Gastroesophageal sphincter (tissue), 4 donors: Measurements from ENCODE around the gene FRMPD4. TPM values are rescaled to one million over a fixed set of nuclear protein-coding genes. Genes with fewer than 3 reads are reported as not detected.

ENCODE experiments used
- ATAC-seq: fragments of 150-250 bp; one replicate; pipeline ENCODE4 v1.9.1; 2016; ENCODE audit warnings: mild to moderate bottlenecking, moderate library complexity
- H3K27ac ChIP-seq, 4 donors: fragments of 200-600 bp; sonication (generic) in 3 of 4; 1 replicate in 3 of 4; 2 replicates in 1 of 4; pipeline ENCODE4 v1.5.1; 2016 to 2019
- H3K27me3 ChIP-seq: fragments of 200-600 bp; sonication (generic); one replicate; pipeline ENCODE4 v1.5.1; 2019
- H3K36me3 ChIP-seq, 2 donors: fragments of 200-600 bp; sonication (generic); one replicate each; pipeline ENCODE4 v1.5.1; 2019; ENCODE audit warnings: control low read depth in 1 of 2
- H3K4me1 ChIP-seq, 3 donors: fragments of 200-600 bp; sonication (generic); 1 replicate in 2 of 3; 2 replicates in 1 of 3; pipeline ENCODE4 v1.5.1; 2016 to 2019; ENCODE audit warnings: control low read depth in 2 of 3
- H3K4me3 ChIP-seq, 2 donors: fragments of 200-600 bp; sonication (generic); one replicate each; pipeline ENCODE4 v1.5.1; 2019; ENCODE audit warnings: mild to moderate bottlenecking in 1 of 2, moderate library complexity in 1 of 2
- H3K9me3 ChIP-seq, 3 donors: fragments of 200-600 bp; sonication (generic); one replicate each; pipeline ENCODE4 v1.5.1; 2017 to 2019; ENCODE audit warnings: control low read depth in 2 of 3
- EP300 ChIP-seq: sonication (generic); formaldehyde crosslinking; IDR thresholded peaks from one replicate; pipeline ENCODE4 v1.6.1; 2017; ENCODE audit warnings: antibody characterized with exemption, mild to moderate bottlenecking
- POLR2A ChIP-seq, 2 donors: fragments of 450-650 bp; IDR thresholded peaks; one replicate each; pipeline ENCODE4 v1.6.1; 2017; ENCODE audit warnings: antibody characterized with exemption in 2 of 2, mild to moderate bottlenecking in 2 of 2, moderate library complexity in 1 of 2
- POLR2AphosphoS5 ChIP-seq: sonication (generic); formaldehyde crosslinking; IDR thresholded peaks from one replicate; pipeline ENCODE4 v1.6.1; 2017; ENCODE audit warnings: antibody characterized with exemption
- WGBS, 2 donors: methylation state at CpG; one replicate each; pipeline ENCODE4 v1.1.5; 2018; ENCODE audit warnings: low coverage in 1 of 2; 5-methylcytosine and 5-hydroxymethylcytosine counted together
- total RNA-seq, 4 donors: library from RNA; depleted of rRNA; stranded (reverse); fragments of >200 nt; gene quantifications; one replicate each; pipeline ENCODE4 v1.1.0, GENCODE V29; 2016
- TF ChIP-seq, protein P1 (sequence below), 4 experiments: fragments of 200-600 bp in 2 of 4; fragments of 450-650 bp in 2 of 4; sonication (generic) in 1 of 4; IDR thresholded peaks; one replicate each; pipeline ENCODE4 v1.5.1; 2017 to 2019; ENCODE audit warnings: antibody characterized with exemption in 4 of 4, mild to moderate bottlenecking in 2 of 4, moderate library complexity in 2 of 4

FRMPD4 gene
- total RNA-seq, 4 donors from 2014 or later, result 0.31 to 2.1 (median 1.3) TPM; not detected in 1

DNA sequence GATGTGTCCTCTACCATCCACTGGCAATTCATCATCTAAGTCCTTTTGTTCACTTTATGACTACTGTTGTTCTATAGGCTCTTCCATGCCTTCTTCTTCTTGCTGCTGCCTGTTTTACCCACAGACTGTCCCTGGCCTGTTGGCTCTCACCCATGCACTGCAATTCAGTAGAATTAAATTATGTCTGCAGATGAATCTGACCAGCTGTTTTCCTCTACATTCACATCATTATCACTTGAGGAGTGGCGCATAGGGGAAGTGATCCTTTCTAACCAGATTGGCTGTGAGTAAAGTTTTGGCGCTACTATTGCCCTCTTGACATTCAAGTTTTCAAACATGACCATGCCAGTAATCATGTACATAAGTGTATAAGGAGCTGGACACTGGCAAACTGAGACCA lies 91.7 kb downstream of the FRMPD4 start:
- WGBS, 2 donors, result 90 to 100% methylated on average over 2 of the region's 2 CpGs
- Histone ChIP-seq H3K36me3 (no peaks in the 10 kb centered on the region), H3K4me1 (no peaks in the 10 kb centered on the region), H3K27me3 (no peaks in the 10 kb centered on the region), H3K27ac (no peak overlapping the region), H3K4me3 (no peak overlapping the region), H3K9me3 (no peaks in the 10 kb centered on the region)
- ATAC-seq, result no peak
- TF ChIP-seq POLR2A (IDR thresholded peaks at IDR 0.05) (no peak), POLR2AphosphoS5 (no peak), EP300 (no peak)
- TF ChIP-seq, protein P1, sequence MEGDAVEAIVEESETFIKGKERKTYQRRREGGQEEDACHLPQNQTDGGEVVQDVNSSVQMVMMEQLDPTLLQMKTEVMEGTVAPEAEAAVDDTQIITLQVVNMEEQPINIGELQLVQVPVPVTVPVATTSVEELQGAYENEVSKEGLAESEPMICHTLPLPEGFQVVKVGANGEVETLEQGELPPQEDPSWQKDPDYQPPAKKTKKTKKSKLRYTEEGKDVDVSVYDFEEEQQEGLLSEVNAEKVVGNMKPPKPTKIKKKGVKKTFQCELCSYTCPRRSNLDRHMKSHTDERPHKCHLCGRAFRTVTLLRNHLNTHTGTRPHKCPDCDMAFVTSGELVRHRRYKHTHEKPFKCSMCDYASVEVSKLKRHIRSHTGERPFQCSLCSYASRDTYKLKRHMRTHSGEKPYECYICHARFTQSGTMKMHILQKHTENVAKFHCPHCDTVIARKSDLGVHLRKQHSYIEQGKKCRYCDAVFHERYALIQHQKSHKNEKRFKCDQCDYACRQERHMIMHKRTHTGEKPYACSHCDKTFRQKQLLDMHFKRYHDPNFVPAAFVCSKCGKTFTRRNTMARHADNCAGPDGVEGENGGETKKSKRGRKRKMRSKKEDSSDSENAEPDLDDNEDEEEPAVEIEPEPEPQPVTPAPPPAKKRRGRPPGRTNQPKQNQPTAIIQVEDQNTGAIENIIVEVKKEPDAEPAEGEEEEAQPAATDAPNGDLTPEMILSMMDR (IDR thresholded peaks at IDR 0.05), result no peak

DNA sequence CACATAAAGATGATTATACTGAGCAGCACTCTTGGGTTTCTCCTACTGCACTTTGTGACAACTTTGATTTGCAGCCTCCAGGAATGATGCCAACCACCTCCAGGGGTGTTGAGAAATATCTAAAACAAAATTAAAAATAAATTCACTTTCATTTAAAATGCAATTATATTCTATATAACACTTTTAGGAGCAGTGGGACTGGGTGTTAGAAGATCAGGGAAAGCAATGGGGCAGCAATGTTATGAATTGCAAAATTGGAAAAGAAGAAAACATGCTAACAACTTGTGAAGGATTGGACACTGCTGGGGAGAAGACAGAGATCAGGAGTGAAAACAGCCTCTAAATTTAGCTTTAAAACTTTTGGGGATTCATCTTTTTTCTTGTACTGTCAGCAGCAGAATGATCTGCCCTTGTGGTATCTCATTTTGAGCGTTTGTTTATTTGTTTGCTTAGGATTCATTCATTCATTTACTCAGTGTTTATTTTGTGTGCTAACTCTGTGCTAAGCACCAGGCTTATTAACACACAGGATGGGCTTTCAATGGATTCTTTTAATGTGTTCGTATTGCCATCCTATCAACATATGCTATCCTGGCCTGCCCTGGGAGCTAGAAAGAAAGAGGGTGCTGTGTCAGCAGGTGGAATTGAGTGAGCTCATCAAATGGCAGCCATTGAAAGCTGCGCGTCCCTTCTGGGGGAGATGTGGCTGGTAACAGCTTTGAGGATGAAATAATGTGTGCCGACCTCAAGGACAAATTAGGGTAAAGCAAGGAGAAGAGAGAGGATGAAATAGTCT lies 96.5 kb downstream of the FRMPD4 start:
- Histone ChIP-seq H3K27me3 (no peaks in the 10 kb centered on the region), H3K36me3 (no peaks in the 10 kb centered on the region), H3K9me3 (no peaks in the 10 kb centered on the region), H3K4me3 (no peak overlapping the region), H3K4me1 (no peaks in the 10 kb centered on the region), H3K27ac (no peak overlapping the region)
- TF ChIP-seq, protein P1 (IDR thresholded peaks at IDR 0.05), result no peak
- no peak for TF ChIP-seq POLR2AphosphoS5
- TF ChIP-seq POLR2A (IDR thresholded peaks at IDR 0.05), result no peak
- TF ChIP-seq EP300, result no peak
- WGBS, 2 donors, result 40 to 59% methylated on average over 1 to 3 of the region's 5 CpGs
- no peak for ATAC-seq

DNA sequence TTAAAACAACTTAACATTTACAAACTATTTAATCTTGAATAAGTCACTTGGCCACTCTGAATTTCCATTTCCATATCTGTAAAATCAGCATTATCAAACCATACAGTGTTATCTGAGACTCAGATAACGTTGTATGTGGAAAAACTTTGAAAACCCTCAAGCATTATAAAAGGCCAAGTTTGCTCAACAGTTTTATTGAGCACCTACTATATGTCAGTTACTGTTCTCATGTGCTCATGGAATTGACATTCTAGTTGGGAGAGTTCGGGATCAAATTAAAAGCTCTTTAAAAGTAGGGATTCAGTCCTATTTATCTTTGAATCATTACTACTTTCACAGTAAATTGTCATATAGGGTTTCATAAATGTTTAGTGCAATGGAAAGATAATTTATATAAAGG lies 97.9 kb downstream of the FRMPD4 start:
- TF ChIP-seq POLR2AphosphoS5 (no peak), POLR2A (IDR thresholded peaks at IDR 0.05) (no peak)
- Histone ChIP-seq H3K4me3 (no peak overlapping the region), H3K36me3 (no peaks in the 10 kb centered on the region), H3K27ac (no peak overlapping the region), H3K9me3 (no peaks in the 10 kb centered on the region), H3K4me1 (no peaks in the 10 kb centered on the region), H3K27me3 (no peaks in the 10 kb centered on the region)
- 60 to 100% methylated on average over 2 of the region's 2 CpGs for WGBS, 2 donors
- ATAC-seq, result no peak

DNA sequence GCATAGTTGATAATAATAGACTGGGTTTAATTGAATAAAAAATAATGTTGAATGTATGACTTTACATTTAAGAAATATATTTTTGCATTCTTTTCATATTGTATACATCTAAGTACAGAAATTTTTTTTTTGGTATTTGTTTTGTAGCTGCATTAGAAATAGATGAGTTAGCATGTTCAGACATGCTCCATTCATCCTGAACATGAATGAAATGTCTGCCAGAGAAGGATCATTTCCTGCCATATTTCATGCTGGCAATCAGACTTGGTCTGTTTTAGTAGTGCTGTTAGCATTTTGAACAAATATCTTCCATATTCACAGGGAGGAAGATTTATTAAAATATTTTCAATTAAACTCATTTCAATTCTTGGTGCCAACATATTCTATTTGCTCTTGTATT lies 98.9 kb downstream of the FRMPD4 start:
- TF ChIP-seq POLR2A (IDR thresholded peaks at IDR 0.05), result no peak
- TF ChIP-seq EP300, result no peak
- TF ChIP-seq POLR2AphosphoS5, result no peak
- TF ChIP-seq, protein P1 (IDR thresholded peaks at IDR 0.05), result no peak
- no peak for ATAC-seq
- no peaks in the 10 kb centered on the region for H3K36me3 ChIP-seq
- H3K27ac ChIP-seq, result no peak overlapping the region
- no peaks in the 10 kb centered on the region for H3K9me3 ChIP-seq
- no peaks in the 10 kb centered on the region for H3K27me3 ChIP-seq
- no peaks in the 10 kb centered on the region for H3K4me1 ChIP-seq
- no peak overlapping the region for H3K4me3 ChIP-seq

DNA sequence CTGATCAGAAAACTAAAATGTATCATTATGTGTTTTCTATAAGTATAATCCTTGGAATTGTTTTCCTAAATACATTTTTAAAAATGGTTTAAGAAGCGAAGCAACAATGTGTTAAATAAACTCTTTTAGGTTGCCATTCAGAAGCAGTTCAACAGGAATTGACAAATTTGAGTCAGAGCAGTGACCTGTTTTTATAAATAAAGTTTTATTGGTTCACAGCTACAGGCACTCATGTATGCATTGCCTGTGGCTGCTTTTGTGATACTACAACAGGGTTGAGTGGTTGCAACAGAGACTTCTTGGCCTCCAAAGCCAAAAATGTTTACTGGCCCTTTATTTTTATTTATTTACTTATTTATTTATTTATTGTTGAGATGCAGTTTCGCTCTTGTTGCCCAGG lies 99.5 kb downstream of the FRMPD4 start:
- no peak for ATAC-seq
- H3K9me3 ChIP-seq, result no peaks in the 10 kb centered on the region
- H3K4me1 ChIP-seq, result no peaks in the 10 kb centered on the region
- no peak overlapping the region for H3K27ac ChIP-seq
- no peaks in the 10 kb centered on the region for H3K36me3 ChIP-seq
- H3K27me3 ChIP-seq, result no peaks in the 10 kb centered on the region
- WGBS, 2 donors, result 88 to 90% methylated on average over 1 to 2 of the region's 2 CpGs
- TF ChIP-seq POLR2A (IDR thresholded peaks at IDR 0.05) (no peak), EP300 (no peak), POLR2AphosphoS5 (no peak)
- TF ChIP-seq, protein P1 (IDR thresholded peaks at IDR 0.05), result no peak
- H3K4me3 ChIP-seq, result no peak overlapping the region
